Stimulated activated CD8-positive, alpha-beta memory T cell treated with anti-CD3 and anti-CD28 coated beads, Interleukin-2, amount 100 ng/mL, for 48 hours (primary cell): ENCODE data around the gene GNPDA1.

Experiments
- DNase-seq, 2 donors: peaks; one replicate each; pipeline ENCODE4 v3.0.0-alpha.2; 2020; ENCODE audit warnings: low read depth in 2 of 2

Gene GNPDA1

GRCh38 chr5:141994511-141995136, 18.2 kb downstream of the GNPDA1 start:
- no peak for DNase-seq

GRCh38 chr5:141992349-141992963, 20.4 kb downstream of the GNPDA1 start:
- peak; percentile 49 to 66 for DNase-seq

- no peak for DNase-seq
These were observed 23.1 kb downstream of the GNPDA1 start for GRCh38 chr5:141989720-141990119.

- no peak for DNase-seq
These were observed 26.8 kb downstream of the GNPDA1 start for GRCh38 chr5:141986072-141986471.

GRCh38 chr5:141982626-141983025, 30.2 kb downstream of the GNPDA1 start:
- DNase-seq = no peak

GRCh38 chr5:141978389-141978788, 34.4 kb downstream of the GNPDA1 start:
- DNase-seq = no peak

- no peak for DNase-seq
These were observed 36.7 kb downstream of the GNPDA1 start for GRCh38 chr5:141976176-141976575.

- no peak for DNase-seq
These were observed 38.8 kb downstream of the GNPDA1 start for GRCh38 chr5:141973871-141974595.

GRCh38 chr5:141969783-141970771, 42.8 kb downstream of the GNPDA1 start:
- DNase-seq = no peak

- peak; percentile 93 to 95 for DNase-seq
These were observed 43.8 kb downstream of the GNPDA1 start, which contains the start of gene RNF14 for GRCh38 chr5:141968914-141969608. Gene RNF14 (plus strand): TSS chr5:141969105. CDS start chr5:141973589, 4,484 bp downstream.

- DNase-seq = no peak
These were observed 45.9 kb downstream of the GNPDA1 start for GRCh38 chr5:141966963-141967333.

GRCh38 chr5:141966275-141966962, 46.4 kb downstream of the GNPDA1 start:
- DNase-seq = no peak

GRCh38 chr5:141965071-141965470, 47.8 kb downstream of the GNPDA1 start:
- DNase-seq = no peak

GRCh38 chr5:141963701-141964100, 49.1 kb downstream of the GNPDA1 start:
- DNase-seq = no peak

GRCh38 chr5:141961466-141961865, 51.4 kb downstream of the GNPDA1 start:
- no peak for DNase-seq

GRCh38 chr5:141960449-141961323, 52.1 kb downstream of the GNPDA1 start:
- peak; percentile 71 to 85 for DNase-seq

- DNase-seq = peak in 1 of 2 donors; percentile 22
These were observed 52.8 kb downstream of the GNPDA1 start for GRCh38 chr5:141960018-141960417.

GRCh38 chr5:141958546-141959172, 54.2 kb downstream of the GNPDA1 start:
- DNase-seq = no peak

GRCh38 chr5:141958113-141958512, 54.7 kb downstream of the GNPDA1 start, which contains the start of gene PCDH12:
Gene PCDH12 (minus strand): TSS chr5:141958202. CDS start chr5:141957851, 351 bp downstream.
- DNase-seq = peak in 1 of 2 donors; percentile 9
